Diencephalon (tissue), 1 donor: ENCODE measurements around the gene HSPA13. TPM values are rescaled to one million over a fixed set of nuclear protein-coding genes. Genes with fewer than 3 reads are reported as not detected.

Experiments used
- total RNA-seq: library from RNA; depleted of rRNA; stranded (reverse); fragments of >200 nt; gene quantifications from one replicate; pipeline ENCODE4 v1.2.3, GENCODE V29; 2014

The HSPA13 gene, protein sequence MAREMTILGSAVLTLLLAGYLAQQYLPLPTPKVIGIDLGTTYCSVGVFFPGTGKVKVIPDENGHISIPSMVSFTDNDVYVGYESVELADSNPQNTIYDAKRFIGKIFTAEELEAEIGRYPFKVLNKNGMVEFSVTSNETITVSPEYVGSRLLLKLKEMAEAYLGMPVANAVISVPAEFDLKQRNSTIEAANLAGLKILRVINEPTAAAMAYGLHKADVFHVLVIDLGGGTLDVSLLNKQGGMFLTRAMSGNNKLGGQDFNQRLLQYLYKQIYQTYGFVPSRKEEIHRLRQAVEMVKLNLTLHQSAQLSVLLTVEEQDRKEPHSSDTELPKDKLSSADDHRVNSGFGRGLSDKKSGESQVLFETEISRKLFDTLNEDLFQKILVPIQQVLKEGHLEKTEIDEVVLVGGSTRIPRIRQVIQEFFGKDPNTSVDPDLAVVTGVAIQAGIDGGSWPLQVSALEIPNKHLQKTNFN
- total RNA-seq: 174 TPM

DNA sequence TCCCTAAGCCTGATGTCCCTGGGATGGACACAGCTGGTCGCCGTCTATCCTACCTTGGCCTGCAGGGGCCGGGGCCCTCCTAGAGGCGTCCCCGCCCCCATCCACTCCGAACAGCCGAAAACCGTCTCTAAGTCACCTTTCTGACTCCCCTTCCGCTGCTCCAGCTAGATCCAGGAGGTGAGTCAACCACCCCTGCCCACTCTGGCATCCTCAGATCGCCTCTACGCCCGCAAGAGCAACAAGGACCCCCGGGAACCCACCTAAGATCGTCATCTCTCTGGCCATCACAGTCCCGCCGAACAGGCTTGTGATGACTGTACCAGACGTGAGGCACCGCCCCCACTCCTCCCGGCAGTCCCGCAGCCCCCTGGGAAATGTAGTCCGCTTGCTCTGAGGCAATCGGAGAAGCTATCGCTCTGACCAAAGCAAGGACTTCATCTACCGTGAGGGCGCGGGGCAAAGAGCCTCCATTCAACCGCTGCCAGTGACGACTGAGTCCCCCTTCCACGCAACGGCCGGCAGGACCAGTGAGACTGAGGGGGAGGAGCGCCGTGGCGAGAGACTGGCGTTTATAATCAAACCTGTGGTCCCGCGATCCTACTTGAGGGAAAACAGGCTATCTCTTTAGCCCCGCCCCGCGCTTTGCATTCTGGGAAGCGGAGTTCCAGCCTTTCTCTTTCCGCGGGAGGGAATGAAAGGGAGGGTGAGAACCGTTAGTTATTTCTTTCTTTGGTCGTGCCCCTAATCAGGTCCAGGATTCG lies at the start of gene HSPA13:
HSPA13 (minus strand) TSS at position 312 of the 761 bp plus-strand sequence; CDS start at position 285, 27 bp downstream.

Other genes starting within 250 kb of the HSPA13 start
- gene LIPI, start 172.2 kb downstream of the HSPA13 start, total RNA-seq: not detected
- gene RBM11, start 167.0 kb downstream of the HSPA13 start, total RNA-seq: 14.3 TPM
- gene SAMSN1, start 163.2 kb upstream of the HSPA13 start, total RNA-seq: 10.1 TPM